PC-3 (cell line): ENCODE data around the gene MED8.
"Not testable (repeated sequence)": the region's sequence is repeated elsewhere in the genome, so short reads cannot be mapped to it uniquely, and the experiment has no call there.

Experiments used
- EZH2 ChIP-seq: fragments of 300-600 bp; sonication (generic); IDR thresholded peaks from one replicate; pipeline ENCODE4 v1.6.1; 2017; ENCODE audit warnings: antibody characterized with exemption, mild to moderate bottlenecking, low read length; ENCODE audit not compliant: unreplicated experiment
- EZH2phosphoT487 ChIP-seq: fragments of 300-600 bp; sonication (generic); IDR thresholded peaks from 2 replicates; pipeline ENCODE4 v1.6.1; 2018; ENCODE audit warnings: mild to moderate bottlenecking, antibody characterized with exemption, low read length, borderline replicate concordance
- TF ChIP-seq, protein P1 (sequence below): fragments of 300-600 bp; sonication (generic); conservative IDR thresholded peaks from 2 replicates; pipeline ENCODE4 v1.5.1; 2017; ENCODE audit warnings: antibody characterized with exemption, low read depth, mild to moderate bottlenecking, low read length

- TF ChIP-seq, protein P1, sequence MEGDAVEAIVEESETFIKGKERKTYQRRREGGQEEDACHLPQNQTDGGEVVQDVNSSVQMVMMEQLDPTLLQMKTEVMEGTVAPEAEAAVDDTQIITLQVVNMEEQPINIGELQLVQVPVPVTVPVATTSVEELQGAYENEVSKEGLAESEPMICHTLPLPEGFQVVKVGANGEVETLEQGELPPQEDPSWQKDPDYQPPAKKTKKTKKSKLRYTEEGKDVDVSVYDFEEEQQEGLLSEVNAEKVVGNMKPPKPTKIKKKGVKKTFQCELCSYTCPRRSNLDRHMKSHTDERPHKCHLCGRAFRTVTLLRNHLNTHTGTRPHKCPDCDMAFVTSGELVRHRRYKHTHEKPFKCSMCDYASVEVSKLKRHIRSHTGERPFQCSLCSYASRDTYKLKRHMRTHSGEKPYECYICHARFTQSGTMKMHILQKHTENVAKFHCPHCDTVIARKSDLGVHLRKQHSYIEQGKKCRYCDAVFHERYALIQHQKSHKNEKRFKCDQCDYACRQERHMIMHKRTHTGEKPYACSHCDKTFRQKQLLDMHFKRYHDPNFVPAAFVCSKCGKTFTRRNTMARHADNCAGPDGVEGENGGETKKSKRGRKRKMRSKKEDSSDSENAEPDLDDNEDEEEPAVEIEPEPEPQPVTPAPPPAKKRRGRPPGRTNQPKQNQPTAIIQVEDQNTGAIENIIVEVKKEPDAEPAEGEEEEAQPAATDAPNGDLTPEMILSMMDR = not testable (repeated sequence)
- TF ChIP-seq EZH2, EZH2phosphoT487: not testable (repeated sequence)
Observed at GRCh38 chr1:43400441-43400840, 10.8 kb upstream of the MED8 start.
